ENCODE measurements around the gene IL26. TPM values are rescaled to one million over a fixed set of nuclear protein-coding genes. Genes with fewer than 3 reads are reported as not detected.

The IL26 gene
- total and polyA plus RNA-seq, 2 of the 4 experiments (the other 2 are of a cell fraction) = not detected

DNA sequence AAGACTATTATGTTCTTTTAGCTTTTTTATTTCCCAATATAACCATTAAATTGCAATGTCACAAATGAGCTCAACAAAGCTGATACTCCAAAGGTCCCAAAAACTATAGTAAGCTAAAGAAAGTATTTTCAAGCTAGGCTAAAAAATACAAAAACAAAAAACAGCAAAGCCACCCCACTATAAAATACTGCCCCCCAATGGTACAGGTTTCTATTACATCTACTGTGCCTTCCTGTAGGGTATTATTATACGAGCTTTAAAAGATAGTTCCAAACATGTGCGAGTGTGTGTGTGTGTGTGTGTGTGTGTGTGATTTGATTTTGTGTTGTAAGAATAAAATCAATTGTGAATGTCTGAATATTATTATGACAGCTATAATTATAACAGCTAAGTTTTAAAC, 67.2 kb downstream of the IL26 start:
- no peak for DNase-seq
- WGBS, 2 experiments (ENCODE audit: extremely low coverage in 2 of 2, insufficient read length in 1 of 2) = no CpG with 5 or more reads among the region's 2 CpGs

More for the DNA sequence above, 67.2 kb downstream of the IL26 start:
- H2BK20ac ChIP-seq (ENCODE audit: low read depth, low read length) = no peak overlapping the region
- no peaks in the 10 kb centered on the region for H3K36me3 ChIP-seq (ENCODE audit: control insufficient read depth, insufficient read depth, low read length)
- no peaks in the 10 kb centered on the region for H3K79me1 ChIP-seq (ENCODE audit: low read depth in 1 of 2, low read length in 2 of 2)
- no peak overlapping the region for H3K4me2 ChIP-seq (ENCODE audit: low read depth, low read length)
- intact Hi-C loops (cut with micrococcal nuclease) (no loop called here), in situ Hi-C loops (cut with MboI; ENCODE audit: low sequenced_read_pairs) (no loop called here), dilution Hi-C loops (cut with HindIII; ENCODE audit: low sequenced_read_pairs, unreplicated experiment) (no loop called here)
- H3K27ac ChIP-seq (ENCODE audit: insufficient read depth, low read length) = no peak overlapping the region
- H3K9ac ChIP-seq (ENCODE audit: low read depth, low read length) = no peak overlapping the region
- no peak overlapping the region for H2AK5ac ChIP-seq (ENCODE audit: low read depth, low read length)
- H4K20me1 ChIP-seq (ENCODE audit: insufficient read depth, low read length) = no peaks in the 10 kb centered on the region
- no TSS peak for BruUV-seq (replicated peaks)
- no peaks in the 10 kb centered on the region for H3K9me1 ChIP-seq (ENCODE audit: insufficient read depth, low read length)
- H3K27me3 ChIP-seq (ENCODE audit: control insufficient read depth, insufficient read depth, low read length) = no peaks in the 10 kb centered on the region; the same call in 1 of the 2 replicates
- TF ChIP-seq POLR2A (IDR thresholded peaks at IDR 0.05; ENCODE audit: low read depth, low read length) (no peak), RCOR1 (IDR thresholded peaks at IDR 0.05; ENCODE audit: insufficient replicate concordance, low read length) (no peak), SMC3 (IDR thresholded peaks at IDR 0.05; ENCODE audit: low read depth, low read length) (0 out of 2 replicates have a peak, but pooled peaks have one; percentile 13), RFX5 (IDR thresholded peaks at IDR 0.05; ENCODE audit: low read depth, low read length) (no peak), RAD21 (IDR thresholded peaks at IDR 0.05; ENCODE audit: low read length) (no peak), CEBPB (IDR thresholded peaks at IDR 0.05; ENCODE audit: low read depth, low read length) (no peak)
- TF ChIP-seq, protein P1, sequence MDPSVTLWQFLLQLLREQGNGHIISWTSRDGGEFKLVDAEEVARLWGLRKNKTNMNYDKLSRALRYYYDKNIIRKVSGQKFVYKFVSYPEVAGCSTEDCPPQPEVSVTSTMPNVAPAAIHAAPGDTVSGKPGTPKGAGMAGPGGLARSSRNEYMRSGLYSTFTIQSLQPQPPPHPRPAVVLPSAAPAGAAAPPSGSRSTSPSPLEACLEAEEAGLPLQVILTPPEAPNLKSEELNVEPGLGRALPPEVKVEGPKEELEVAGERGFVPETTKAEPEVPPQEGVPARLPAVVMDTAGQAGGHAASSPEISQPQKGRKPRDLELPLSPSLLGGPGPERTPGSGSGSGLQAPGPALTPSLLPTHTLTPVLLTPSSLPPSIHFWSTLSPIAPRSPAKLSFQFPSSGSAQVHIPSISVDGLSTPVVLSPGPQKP (IDR thresholded peaks at IDR 0.05; ENCODE audit: borderline replicate concordance, low read depth, low read length) = no peak
- TF ChIP-seq, protein P2, sequence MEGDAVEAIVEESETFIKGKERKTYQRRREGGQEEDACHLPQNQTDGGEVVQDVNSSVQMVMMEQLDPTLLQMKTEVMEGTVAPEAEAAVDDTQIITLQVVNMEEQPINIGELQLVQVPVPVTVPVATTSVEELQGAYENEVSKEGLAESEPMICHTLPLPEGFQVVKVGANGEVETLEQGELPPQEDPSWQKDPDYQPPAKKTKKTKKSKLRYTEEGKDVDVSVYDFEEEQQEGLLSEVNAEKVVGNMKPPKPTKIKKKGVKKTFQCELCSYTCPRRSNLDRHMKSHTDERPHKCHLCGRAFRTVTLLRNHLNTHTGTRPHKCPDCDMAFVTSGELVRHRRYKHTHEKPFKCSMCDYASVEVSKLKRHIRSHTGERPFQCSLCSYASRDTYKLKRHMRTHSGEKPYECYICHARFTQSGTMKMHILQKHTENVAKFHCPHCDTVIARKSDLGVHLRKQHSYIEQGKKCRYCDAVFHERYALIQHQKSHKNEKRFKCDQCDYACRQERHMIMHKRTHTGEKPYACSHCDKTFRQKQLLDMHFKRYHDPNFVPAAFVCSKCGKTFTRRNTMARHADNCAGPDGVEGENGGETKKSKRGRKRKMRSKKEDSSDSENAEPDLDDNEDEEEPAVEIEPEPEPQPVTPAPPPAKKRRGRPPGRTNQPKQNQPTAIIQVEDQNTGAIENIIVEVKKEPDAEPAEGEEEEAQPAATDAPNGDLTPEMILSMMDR (conservative IDR thresholded peaks at IDR 0.05; ENCODE audit: low read depth, low read length) = peak; percentile 43
- TF ChIP-seq, protein P3, sequence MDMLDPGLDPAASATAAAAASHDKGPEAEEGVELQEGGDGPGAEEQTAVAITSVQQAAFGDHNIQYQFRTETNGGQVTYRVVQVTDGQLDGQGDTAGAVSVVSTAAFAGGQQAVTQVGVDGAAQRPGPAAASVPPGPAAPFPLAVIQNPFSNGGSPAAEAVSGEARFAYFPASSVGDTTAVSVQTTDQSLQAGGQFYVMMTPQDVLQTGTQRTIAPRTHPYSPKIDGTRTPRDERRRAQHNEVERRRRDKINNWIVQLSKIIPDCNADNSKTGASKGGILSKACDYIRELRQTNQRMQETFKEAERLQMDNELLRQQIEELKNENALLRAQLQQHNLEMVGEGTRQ (IDR thresholded peaks at IDR 0.05; ENCODE audit: low read depth, low read length) = no peak
- no peak overlapping the region for H2AK9ac ChIP-seq (replicated peaks; ENCODE audit: low read depth, low read length, poor library complexity)
- H3K9me3 ChIP-seq (ENCODE audit: control insufficient read depth, insufficient read depth, low read length) = no peaks in the 10 kb centered on the region
- CTCF ChIA-PET = interaction anchor here (0.5 to 1.2 kb wide), 2 partner anchors 13 to 286 kb away, joined by 5 read pairs; no protein-coding TSS in a partner anchor
- H2BK15ac ChIP-seq (ENCODE audit: low read depth, low read length) = no peak overlapping the region
- no peak overlapping the region for H3K56ac ChIP-seq (ENCODE audit: extremely low read depth, insufficient read depth, low read length)
- no peak overlapping the region for H3K23ac ChIP-seq (ENCODE audit: low read depth, low read length)
- no peak overlapping the region for H3K14ac ChIP-seq (replicated peaks; ENCODE audit: low read depth, low read length)
- H2BK120ac ChIP-seq (ENCODE audit: low read depth, low read length) = no peak overlapping the region
- no peak overlapping the region for H4K5ac ChIP-seq (ENCODE audit: low read depth, low read length)
- no peak overlapping the region for H3K18ac ChIP-seq (ENCODE audit: low read depth, low read length)
- no peak overlapping the region for H3K4me3 ChIP-seq (ENCODE audit: insufficient read depth, low read depth, low read length)
- no peaks in the 10 kb centered on the region for H3K4me1 ChIP-seq (ENCODE audit: control insufficient read depth, insufficient read depth, low read length)
- H2BK5ac ChIP-seq (ENCODE audit: low read depth, low read length, poor library complexity, severe bottlenecking) = no peak overlapping the region
- H2AFZ ChIP-seq (replicated peaks; ENCODE audit: low read length, poor library complexity) = no peak overlapping the region
- POLR2A ChIA-PET (ENCODE audit: unreplicated experiment) = no interaction called here
- no peak overlapping the region for H4K91ac ChIP-seq (ENCODE audit: insufficient read depth, low read depth, low read length)
- ATAC-seq (ENCODE audit: low read depth) = no peak
- no peak overlapping the region for H4K8ac ChIP-seq (ENCODE audit: low read depth in 2 of 2, low read length in 2 of 2)
- H3K4ac ChIP-seq (ENCODE audit: low read depth, low read length) = no peak overlapping the region
